Activated CD4-positive, alpha-beta T cell treated with anti-CD3 and anti-CD28 coated beads for 48 hours (primary cell): ENCODE measurements around the gene GSS.

ENCODE experiments used
- DNase-seq: peaks from one replicate; pipeline ENCODE4 v3.0.0-alpha.2; 2020

Gene GSS

GRCh38 chr20:34976286-34976685 lies 20.7 kb upstream of the GSS start:
- no peak for DNase-seq

GRCh38 chr20:34974246-34974645 lies 18.6 kb upstream of the GSS start:
- DNase-seq = no peak

- no peak for DNase-seq
Measured at GRCh38 chr20:34971561-34972235, 16.1 kb upstream of the GSS start.

- no peak for DNase-seq
Measured at GRCh38 chr20:34970846-34971560, 15.4 kb upstream of the GSS start.

GRCh38 chr20:34970193-34970840 lies 14.7 kb upstream of the GSS start:
- no peak for DNase-seq

- no peak for DNase-seq
Measured at GRCh38 chr20:34968042-34968775, 12.6 kb upstream of the GSS start.

GRCh38 chr20:34967421-34967820 lies 11.8 kb upstream of the GSS start:
- no peak for DNase-seq

- no peak for DNase-seq
Measured at GRCh38 chr20:34965051-34965450, 9.4 kb upstream of the GSS start.

- DNase-seq = no peak
Measured at GRCh38 chr20:34964486-34964885, 8.9 kb upstream of the GSS start.

GRCh38 chr20:34956751-34957472 lies 1.3 kb upstream of the GSS start:
- no peak for DNase-seq

- no peak for DNase-seq
Measured at GRCh38 chr20:34956041-34956458, 444 bp upstream of the GSS start.

GRCh38 chr20:34954904-34955230 lies 739 bp downstream of the GSS start:
- DNase-seq = no peak

GRCh38 chr20:34953960-34954359 lies 1.6 kb downstream of the GSS start:
- no peak for DNase-seq

GRCh38 chr20:34952671-34953070 lies 2.9 kb downstream of the GSS start:
- no peak for DNase-seq

- no peak for DNase-seq
Measured at GRCh38 chr20:34951652-34952051, 4.0 kb downstream of the GSS start.

- DNase-seq = no peak
Measured at GRCh38 chr20:34951252-34951651, 4.4 kb downstream of the GSS start.

- DNase-seq = no peak
Measured at GRCh38 chr20:34949120-34949519, 6.5 kb downstream of the GSS start.

- DNase-seq = no peak
Measured at GRCh38 chr20:34948030-34948429, 7.6 kb downstream of the GSS start.

GRCh38 chr20:34947336-34947735 lies 8.3 kb downstream of the GSS start:
- no peak for DNase-seq

GRCh38 chr20:34946661-34947060 lies 8.9 kb downstream of the GSS start:
- DNase-seq = no peak

GRCh38 chr20:34945315-34946077 lies 10.1 kb downstream of the GSS start:
- no peak for DNase-seq
